ENCODE results near the gene EVI2A. TPM values are rescaled to one million over a fixed set of nuclear protein-coding genes. Genes with fewer than 3 reads are reported as not detected.
A peak's percentile ranks its signal among the peaks of the same experiment; 100 is the strongest.

The EVI2A gene
- total and polyA plus RNA-seq, 9 of the 15 experiments (the other 6 are each of a cell fraction or from before 2014, with no cell fraction given) = 0.06 to 0.37 (median 0.15) TPM; not detected in 3

GRCh38 chr17:31273516-31273915, 47.9 kb downstream of the EVI2A start (continued):
- TF ChIP-seq GTF3C2 (IDR thresholded peaks at IDR 0.05; ENCODE audit: borderline replicate concordance, extremely low read depth, insufficient read length) = no peak

- Histone ChIP-seq H3K9ac (ENCODE audit: insufficient read depth in 1 of 2, low read depth in 2 of 2, low read length in 2 of 2) (no peak overlapping the region), H3K4me3 (no peak overlapping the region), H3K27me3 (ENCODE audit: control insufficient read depth in 2 of 2, insufficient read depth in 2 of 2, low read length in 2 of 2) (no peaks in the 10 kb centered on the region), H3K27ac (ENCODE audit: extremely low read depth, low read depth, low read length) (no peak overlapping the region), H3K79me2 (ENCODE audit: control insufficient read depth, insufficient read depth, low read length) (no peaks in the 10 kb centered on the region), H4K20me1 (replicated peaks; ENCODE audit: control insufficient read depth, insufficient read depth, low read length) (no peaks in the 10 kb centered on the region; the same call in 1 of the 2 replicates), H3K9me3 (replicated peaks; ENCODE audit: control insufficient read depth, insufficient read depth, low read depth, low read length) (no peaks in the 10 kb centered on the region), H3K9me1 (ENCODE audit: control insufficient read depth, insufficient read depth, low read length) (no peaks in the 10 kb centered on the region), H3K4me1 (replicated peaks in 1 of 2; ENCODE audit: control insufficient read depth in 2 of 2, insufficient read depth in 2 of 2, low read length in 2 of 2) (no peaks in the 10 kb centered on the region; a peak in 1 of 5 replicates), H2AFZ (ENCODE audit: low read depth, low read length) (no peak overlapping the region), H3K4me2 (ENCODE audit: insufficient read depth, low read length) (no peak overlapping the region), H3K36me3 (ENCODE audit: control insufficient read depth, insufficient read depth, low read length) (peaks cover 35% of the 10 kb centered on the region)
- FAIRE-seq (no peak), ATAC-seq (no peak), DNase-seq (ENCODE audit: extremely low read depth in 1 of 4, low spot score in 3 of 4) (no peak)
- BruUV-seq (replicated peaks) = no TSS peak
- intact Hi-C loops (cut with micrococcal nuclease) (no loop called here), in situ Hi-C loops (cut with MboI) (no loop called here)
- CTCF ChIA-PET (ENCODE audit: low intra/inter-chr PET ratio) = no interaction called here
- POLR2A ChIA-PET = no interaction called here
- TF ChIP-seq ETS1 (conservative IDR thresholded peaks at IDR 0.05; ENCODE audit: control insufficient read depth, low read depth, low read length) (no peak), ZNF316 (IDR thresholded peaks at IDR 0.05) (peak; percentile 48), MAFG (tag; conservative IDR thresholded peaks at IDR 0.05) (0 out of 2 replicates have a peak, but pooled peaks have one; percentile 12), C11orf30 (IDR thresholded peaks at IDR 0.05; ENCODE audit: low read depth) (peak; percentile 38), TEAD2 (tag; IDR thresholded peaks at IDR 0.05) (no peak), ZNF282 (CRISPR knock-in tag; IDR thresholded peaks at IDR 0.05) (no peak)
These were observed 48.6 kb downstream of the EVI2A start for GRCh38 chr17:31272803-31273202.
